NCI-H510A (cell line): ENCODE measurements around the gene LRRC55.

ENCODE experiments used
- DNase-seq: peaks from one replicate; lab custom pipeline; 2025; lab: John Stamatoyannopoulos, UW

LRRC55 gene

GRCh38 chr11:57181678-57182305, at the start of gene LRRC55:
TSS of gene LRRC55 (plus strand) at chr11:57181953. CDS start at chr11:57182023, 70 bp downstream.
- DNase-seq: no peak

- no peak for DNase-seq
Observed at GRCh38 chr11:57133366-57134038, 48.3 kb upstream of the LRRC55 start.

- DNase-seq: no peak
Observed at GRCh38 chr11:57134284-57134683, 47.5 kb upstream of the LRRC55 start.

- no peak for DNase-seq
Observed at GRCh38 chr11:57135020-57135751, 46.6 kb upstream of the LRRC55 start.

- DNase-seq: no peak
Observed at GRCh38 chr11:57140568-57140967, 41.2 kb upstream of the LRRC55 start.

- no peak for DNase-seq
Observed at GRCh38 chr11:57143459-57143858, 38.3 kb upstream of the LRRC55 start.

GRCh38 chr11:57144075-57144474, 37.7 kb upstream of the LRRC55 start:
- DNase-seq: no peak

GRCh38 chr11:57144531-57145320, 37.0 kb upstream of the LRRC55 start:
- DNase-seq: no peak

GRCh38 chr11:57146301-57146700, 35.5 kb upstream of the LRRC55 start:
- DNase-seq: no peak

- DNase-seq: no peak
Observed at GRCh38 chr11:57148621-57149020, 33.1 kb upstream of the LRRC55 start.

- DNase-seq: no peak
Observed at GRCh38 chr11:57150454-57150917, 31.3 kb upstream of the LRRC55 start.

GRCh38 chr11:57152134-57152533, 29.6 kb upstream of the LRRC55 start:
- DNase-seq: no peak

- DNase-seq: no peak
Observed at GRCh38 chr11:57153448-57153847, 28.3 kb upstream of the LRRC55 start.

GRCh38 chr11:57154739-57155138, 27.0 kb upstream of the LRRC55 start:
- DNase-seq: no peak

GRCh38 chr11:57155400-57155799, 26.4 kb upstream of the LRRC55 start:
- DNase-seq: no peak

- DNase-seq: no peak
Observed at GRCh38 chr11:57155838-57156607, 25.7 kb upstream of the LRRC55 start.

GRCh38 chr11:57156928-57157327, 24.8 kb upstream of the LRRC55 start:
- no peak for DNase-seq

GRCh38 chr11:57157624-57158023, 24.1 kb upstream of the LRRC55 start:
- no peak for DNase-seq

- no peak for DNase-seq
Observed at GRCh38 chr11:57158180-57158579, 23.6 kb upstream of the LRRC55 start.

- DNase-seq: no peak
Observed at GRCh38 chr11:57158599-57158998, 23.2 kb upstream of the LRRC55 start.

- no peak for DNase-seq
Observed at GRCh38 chr11:57160665-57161064, 21.1 kb upstream of the LRRC55 start.
